GM12892 (cell line): ENCODE data around the gene TNK1.

ENCODE experiments used
- POLR2A ChIP-seq: IDR thresholded peaks from 2 replicates; pipeline ENCODE4 v1.6.1; 2011; ENCODE audit warnings: low read depth, low read length, control low read depth
- POLR2AphosphoS5 ChIP-seq: IDR thresholded peaks from 2 replicates; pipeline ENCODE4 v1.6.1; 2011; ENCODE audit warnings: low read depth, low read length, control low read depth
- TAF1 ChIP-seq: IDR thresholded peaks from 2 replicates; pipeline ENCODE4 v1.6.1; 2011; ENCODE audit warnings: low read depth, mild to moderate bottlenecking, control low read depth, low read length, borderline replicate concordance

DNA sequence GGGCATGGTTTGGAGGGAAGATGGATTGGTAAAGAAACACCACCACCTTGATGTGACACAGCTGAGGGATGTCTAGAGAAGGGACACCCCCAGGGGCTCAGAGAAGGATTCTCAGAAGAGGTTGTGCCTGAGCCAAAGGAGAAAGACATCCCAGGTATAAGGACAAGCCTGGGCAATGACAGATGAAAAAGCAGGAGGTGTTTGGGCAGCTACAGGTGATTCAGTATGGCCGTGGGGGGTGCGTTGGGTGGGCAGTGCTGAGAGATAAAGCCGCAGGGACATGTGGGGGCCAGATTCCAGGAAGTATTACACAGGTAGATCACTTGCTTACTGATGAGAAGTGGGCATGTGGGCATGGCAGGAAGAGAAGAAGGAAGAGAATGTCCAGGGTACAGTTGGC lies 19.0 kb upstream of the TNK1 start:
- TF ChIP-seq TAF1 (no peak), POLR2AphosphoS5 (no peak), POLR2A (no peak)
